Mesothelial cell of epicardium (in vitro differentiated cells): ENCODE results near the gene CUEDC2. TPM values are rescaled to one million over a fixed set of nuclear protein-coding genes. Genes with fewer than 3 reads are reported as not detected.

Experiments
- DNase-seq, 2 experiments: peaks; one replicate each; pipeline ENCODE4 v3.0.0; 2021; ENCODE audit warnings: low spot score in 2 of 2; ENCODE audit not compliant: unreplicated experiment in 2 of 2
- H3K27ac Mint-ChIP-seq: 2 replicates; pipeline ENCODE4 v1.8.0; 2021; ENCODE audit warnings: mixed read lengths
- H3K27me3 Mint-ChIP-seq: 2 replicates; pipeline ENCODE4 v1.8.0; 2021; ENCODE audit warnings: low read depth, mixed read lengths
- H3K36me3 Mint-ChIP-seq: 2 replicates; pipeline ENCODE4 v1.8.0; 2021; ENCODE audit warnings: mixed read lengths
- H3K4me1 Mint-ChIP-seq: 2 replicates; pipeline ENCODE4 v1.8.0; 2021; ENCODE audit warnings: mixed read lengths
- H3K4me3 Mint-ChIP-seq: 2 replicates; pipeline ENCODE4 v1.8.0; 2021; ENCODE audit warnings: mild to moderate bottlenecking, moderate library complexity, mixed read lengths
- H3K9me3 Mint-ChIP-seq: 2 replicates; pipeline ENCODE4 v1.8.0; 2021; ENCODE audit warnings: mixed read lengths
- CTCF ChIP-seq: fragments of 200-600 bp; sonication (generic); IDR thresholded peaks from one replicate; pipeline ENCODE4 v1.5.0; 2021; ENCODE audit warnings: antibody characterized with exemption; ENCODE audit not compliant: unreplicated experiment
- total RNA-seq: library from RNA; stranded (reverse); gene quantifications from 3 replicates; pipeline ENCODE4 v1.2.1, GENCODE V29; 2021

Gene CUEDC2
- total RNA-seq, 1 donor from 2014 or later, result 75.6 TPM

DNA sequence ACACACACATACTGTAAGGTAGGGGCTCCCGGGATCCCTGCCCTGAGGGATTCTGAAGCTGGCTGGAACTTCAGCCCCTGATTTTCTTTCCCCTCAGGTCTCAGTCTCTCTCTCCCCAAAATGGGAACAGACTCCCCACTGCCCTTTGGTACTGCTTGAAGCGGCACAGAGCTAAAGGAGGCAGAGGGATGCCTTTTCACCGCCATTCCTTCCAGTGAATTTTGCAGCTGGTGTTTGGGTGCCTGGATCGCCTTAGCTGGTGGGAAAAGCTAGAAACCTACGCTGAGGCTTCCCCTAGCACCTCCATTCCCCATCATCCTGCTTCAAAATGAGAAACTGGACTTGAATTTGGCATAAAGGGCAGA is 2.7 kb upstream of the CUEDC2 start:
- H3K36me3 Mint-ChIP-seq, result no peaks in the 10 kb centered on the region
- H3K27ac Mint-ChIP-seq, result peak overlapping the region; percentile 50
- DNase-seq, result no peak
- no peak for TF ChIP-seq CTCF
- no peaks in the 10 kb centered on the region for H3K9me3 Mint-ChIP-seq
- H3K27me3 Mint-ChIP-seq, result peaks cover 7% of the 10 kb centered on the region
- H3K4me1 Mint-ChIP-seq, result peaks cover 18% of the 10 kb centered on the region
- H3K4me3 Mint-ChIP-seq, result peak overlapping the region; percentile 46

- no peak overlapping the region for H3K4me3 Mint-ChIP-seq
- H3K9me3 Mint-ChIP-seq, result no peaks in the 10 kb centered on the region
- no peak for DNase-seq
- H3K36me3 Mint-ChIP-seq, result no peaks in the 10 kb centered on the region
- H3K27me3 Mint-ChIP-seq, result peaks cover 7% of the 10 kb centered on the region
- no peak overlapping the region for H3K27ac Mint-ChIP-seq
- H3K4me1 Mint-ChIP-seq, result peaks cover 18% of the 10 kb centered on the region
- no peak for TF ChIP-seq CTCF
Measured at GRCh38 chr10:102434394-102435132, 2.2 kb upstream of the CUEDC2 start.

GRCh38 chr10:102433619-102434046 is 1.3 kb upstream of the CUEDC2 start:
- Mint-ChIP-seq H3K9me3 (no peaks in the 10 kb centered on the region), H3K4me1 (peaks cover 18% of the 10 kb centered on the region), H3K36me3 (no peaks in the 10 kb centered on the region), H3K27ac (no peak overlapping the region), H3K4me3 (peak overlapping the region; percentile 94), H3K27me3 (peaks cover 7% of the 10 kb centered on the region)
- TF ChIP-seq CTCF, result no peak
- no peak for DNase-seq

GRCh38 chr10:102431452-102432124 is 786 bp downstream of the CUEDC2 start:
- no peak for TF ChIP-seq CTCF
- H3K9me3 Mint-ChIP-seq, result no peaks in the 10 kb centered on the region

DNA sequence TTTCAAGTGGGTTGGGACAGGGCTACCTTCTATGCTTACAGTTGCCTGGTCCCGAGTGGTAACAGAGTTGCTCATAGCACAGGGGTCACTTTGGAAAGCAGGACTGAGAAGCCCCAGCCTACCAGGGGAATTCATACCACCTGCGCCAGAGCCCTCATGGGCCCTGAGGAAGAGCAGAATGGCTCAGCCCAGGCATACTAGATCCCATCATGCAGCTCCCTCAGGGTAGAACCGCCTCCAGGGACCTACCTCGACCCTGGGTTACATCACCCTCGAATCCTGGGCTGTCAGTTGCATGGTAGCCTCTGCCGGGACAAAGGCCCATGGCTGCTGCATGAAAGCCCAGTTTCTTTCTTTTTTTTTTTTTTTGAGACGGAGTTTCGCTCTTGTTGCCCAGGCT is 2.9 kb downstream of the CUEDC2 start:
- no peaks in the 10 kb centered on the region for H3K9me3 Mint-ChIP-seq
- no peak overlapping the region for H3K27ac Mint-ChIP-seq
- no peaks in the 10 kb centered on the region for H3K27me3 Mint-ChIP-seq
- no peak for TF ChIP-seq CTCF
- H3K36me3 Mint-ChIP-seq, result no peaks in the 10 kb centered on the region
- H3K4me1 Mint-ChIP-seq, result peaks cover 5% of the 10 kb centered on the region
- DNase-seq, result no peak
- H3K4me3 Mint-ChIP-seq, result no peak overlapping the region

More at GRCh38 chr10:102431452-102432124, 786 bp downstream of the CUEDC2 start:
- H3K27ac Mint-ChIP-seq, result peak overlapping the region; percentile 91
- H3K4me3 Mint-ChIP-seq, result peak overlapping the region; percentile 94
- H3K36me3 Mint-ChIP-seq, result no peaks in the 10 kb centered on the region
- peak in 1 of 2 experiments; percentile 39 for DNase-seq
- H3K27me3 Mint-ChIP-seq, result peaks cover 7% of the 10 kb centered on the region
- peaks cover 17% of the 10 kb centered on the region for H3K4me1 Mint-ChIP-seq
